Stomach (tissue), 9 donors: Measurements from ENCODE around the gene MYL12B. TPM values are rescaled to one million over a fixed set of nuclear protein-coding genes. Genes with fewer than 3 reads are reported as not detected.

Experiments used
- DNase-seq, 2 donors: peaks; one replicate each; pipeline versions ENCODE4 v3.0.0 to v3.0.0-alpha.2; 2013 to 2019
- H3K27ac ChIP-seq, 5 donors: fragments of 200-600 bp in 4 of 5; sonication (generic) in 4 of 5; one replicate each; pipeline ENCODE4 v1.5.1; 2013 to 2019; ENCODE audit warnings: mild to moderate bottlenecking in 1 of 5, moderate library complexity in 1 of 5
- H3K27me3 ChIP-seq, 3 donors: fragments of 200-600 bp; sonication (generic); one replicate each; pipeline ENCODE4 v1.5.1; 2017 to 2019; ENCODE audit warnings: mixed run types in 1 of 3
- H3K36me3 ChIP-seq, 4 donors: fragments of 200-600 bp; sonication (generic); 1 replicate in 3 of 4; 2 replicates in 1 of 4; pipeline ENCODE4 v1.5.1; 2016 to 2019
- H3K4me1 ChIP-seq, 4 donors: fragments of 200-600 bp; sonication (generic); one replicate each; pipeline ENCODE4 v1.5.1; 2016 to 2019
- H3K4me3 ChIP-seq, 4 donors: fragments of 200-600 bp; sonication (generic) in 3 of 4; one replicate each; pipeline ENCODE4 v1.5.1; 2016 to 2019; ENCODE audit warnings: mild to moderate bottlenecking in 1 of 4
- H3K9me3 ChIP-seq, 4 donors: fragments of 200-600 bp; sonication (generic); one replicate each; pipeline ENCODE4 v1.5.1; 2016 to 2019
- EP300 ChIP-seq: sonication (generic); formaldehyde crosslinking; IDR thresholded peaks from one replicate; pipeline ENCODE4 v1.6.1; 2017; ENCODE audit warnings: antibody characterized with exemption
- POLR2A ChIP-seq, 4 donors: fragments of 450-650 bp; IDR thresholded peaks; one replicate each; pipeline ENCODE4 v1.6.1; 2016; ENCODE audit warnings: antibody characterized with exemption in 4 of 4, control low read depth in 2 of 4, mild to moderate bottlenecking in 1 of 4, moderate library complexity in 1 of 4
- POLR2AphosphoS5 ChIP-seq, 3 donors: sonication (generic); formaldehyde crosslinking; IDR thresholded peaks; one replicate each; pipeline ENCODE4 v1.6.1; 2016; ENCODE audit warnings: antibody characterized with exemption in 3 of 3
- WGBS, 5 donors: extraction: QIAGEN DNeasy Blood & Tissue Kit in 3 of 5; methylation state at CpG; one replicate each; pipeline versions ENCODE4 v1.1.5 to v1.1.7; 2013 to 2018; 5-methylcytosine and 5-hydroxymethylcytosine counted together
- intact Hi-C: fragments of 100-400 bp; cut with DNase I; formaldehyde crosslinking; loops from one replicate; pipeline ENCODE4 v1.15.1; 2023; ENCODE audit warnings: low total_unique reads
- polyA plus RNA-seq, 3 donors: library from polyadenylated mRNA; stranded (reverse); fragments of 200-250 nt; gene quantifications; one replicate each; pipeline ENCODE4 v1.2.3, GENCODE V29; 2013
- total RNA-seq, 5 donors: library from RNA; depleted of rRNA; stranded (reverse); fragments of >200 nt; gene quantifications; one replicate each; pipeline versions ENCODE4 v1.1.0 to v1.2.3, GENCODE V29; 2014 to 2016
- TF ChIP-seq, protein P1 (sequence below), 7 experiments: fragments of 450-650 bp in 4 of 7; fragments of 200-600 bp in 3 of 7; sonication (generic) in 3 of 7; IDR thresholded peaks; one replicate each; pipeline ENCODE4 v1.5.1; 2016 to 2019; ENCODE audit warnings: antibody characterized with exemption in 7 of 7, control low read depth in 2 of 7, mild to moderate bottlenecking in 1 of 7
- donor health status: healthy with polysubstance abuse.
- donor health status: Bipolar disorder and iron deficiency.
- donor health status: healthy.

Gene MYL12B
- total and polyA plus RNA-seq, 8 donors: 89.2 to 738 (median 312) TPM

- TF ChIP-seq POLR2AphosphoS5 (IDR thresholded peaks at IDR 0.05): peak; percentile 17 to 88 (median 38)
- TF ChIP-seq, protein P1, sequence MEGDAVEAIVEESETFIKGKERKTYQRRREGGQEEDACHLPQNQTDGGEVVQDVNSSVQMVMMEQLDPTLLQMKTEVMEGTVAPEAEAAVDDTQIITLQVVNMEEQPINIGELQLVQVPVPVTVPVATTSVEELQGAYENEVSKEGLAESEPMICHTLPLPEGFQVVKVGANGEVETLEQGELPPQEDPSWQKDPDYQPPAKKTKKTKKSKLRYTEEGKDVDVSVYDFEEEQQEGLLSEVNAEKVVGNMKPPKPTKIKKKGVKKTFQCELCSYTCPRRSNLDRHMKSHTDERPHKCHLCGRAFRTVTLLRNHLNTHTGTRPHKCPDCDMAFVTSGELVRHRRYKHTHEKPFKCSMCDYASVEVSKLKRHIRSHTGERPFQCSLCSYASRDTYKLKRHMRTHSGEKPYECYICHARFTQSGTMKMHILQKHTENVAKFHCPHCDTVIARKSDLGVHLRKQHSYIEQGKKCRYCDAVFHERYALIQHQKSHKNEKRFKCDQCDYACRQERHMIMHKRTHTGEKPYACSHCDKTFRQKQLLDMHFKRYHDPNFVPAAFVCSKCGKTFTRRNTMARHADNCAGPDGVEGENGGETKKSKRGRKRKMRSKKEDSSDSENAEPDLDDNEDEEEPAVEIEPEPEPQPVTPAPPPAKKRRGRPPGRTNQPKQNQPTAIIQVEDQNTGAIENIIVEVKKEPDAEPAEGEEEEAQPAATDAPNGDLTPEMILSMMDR (IDR thresholded peaks at IDR 0.05): peak in 4 of 7 experiments; percentile 20 to 40 (median 31)
- TF ChIP-seq POLR2A (IDR thresholded peaks at IDR 0.05): no peak
- Histone ChIP-seq H3K27ac (peak overlapping the region; percentile 52 to 80 (median 74)), H3K27me3 (peaks cover 0 to 6% (median 0%) of the 10 kb centered on the region in 3 donors), H3K4me1 (peaks cover 8 to 15% (median 10%) of the 10 kb centered on the region in 4 donors), H3K4me3 (peak overlapping the region; percentile 46 to 64 (median 58)), H3K9me3 (peaks cover 0 to 7% (median 2%) of the 10 kb centered on the region in 4 donors), H3K36me3 (no peaks in the 10 kb centered on the region)
- DNase-seq: peak; percentile 94 to 97
- 5 to 7% (median 5%) methylated on average over 14 to 18 of the region's 18 CpGs for WGBS, 5 donors
- intact Hi-C loops: no loop called here
These were observed 35.4 kb downstream of the MYL12B start for GRCh38 chr18:3297025-3297984.

DNA sequence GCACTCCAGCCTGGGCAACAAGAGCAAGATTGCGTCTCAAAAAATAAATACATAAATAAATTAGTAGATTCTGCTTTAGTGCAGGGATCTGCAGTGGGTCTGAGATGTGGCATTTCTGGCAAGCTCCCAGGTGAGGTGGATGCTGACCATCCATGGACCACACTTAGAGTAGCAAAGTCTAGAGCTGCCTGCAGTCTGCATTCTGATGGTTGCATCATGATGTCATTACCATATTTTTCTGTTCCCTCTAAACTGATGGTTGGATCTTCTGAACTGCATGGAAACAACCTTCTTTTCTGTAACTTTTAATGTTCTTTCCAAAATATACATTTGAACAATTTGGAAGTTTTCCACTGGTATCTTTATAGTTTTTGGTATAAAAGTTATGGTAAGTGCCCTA lies 42.9 kb downstream of the MYL12B start:
- WGBS, 5 donors: 94 to 100% (median 97%) methylated on average over 1 of the region's 1 CpG
- no peaks in the 10 kb centered on the region for H3K9me3 ChIP-seq
- TF ChIP-seq POLR2A (IDR thresholded peaks at IDR 0.05) (no peak), EP300 (no peak), POLR2AphosphoS5 (IDR thresholded peaks at IDR 0.05) (no peak)
- TF ChIP-seq, protein P1 (IDR thresholded peaks at IDR 0.05): no peak
- H3K36me3 ChIP-seq: no peaks in the 10 kb centered on the region
- H3K27ac ChIP-seq: no peak overlapping the region
- intact Hi-C loops: no loop called here
- H3K27me3 ChIP-seq: peaks cover 0 to 6% (median 0%) of the 10 kb centered on the region in 3 donors
- H3K4me3 ChIP-seq: no peak overlapping the region
- DNase-seq: no peak
- no peaks in the 10 kb centered on the region for H3K4me1 ChIP-seq

- DNase-seq: peak in 1 of 2 donors; percentile 14
- Histone ChIP-seq H3K27me3 (peaks cover 0 to 2% (median 0%) of the 10 kb centered on the region in 3 donors), H3K4me3 (no peak overlapping the region), H3K36me3 (no peaks in the 10 kb centered on the region), H3K9me3 (no peaks in the 10 kb centered on the region), H3K27ac (no peak overlapping the region), H3K4me1 (no peaks in the 10 kb centered on the region)
- WGBS, 5 donors: 60 to 79% (median 69%) methylated on average over 7 of the region's 7 CpGs
- intact Hi-C loops: no loop called here
- TF ChIP-seq POLR2A (IDR thresholded peaks at IDR 0.05) (no peak), EP300 (no peak), POLR2AphosphoS5 (IDR thresholded peaks at IDR 0.05) (no peak)
- TF ChIP-seq, protein P1 (IDR thresholded peaks at IDR 0.05): no peak
These were observed 43.4 kb downstream of the MYL12B start for GRCh38 chr18:3305354-3305762.

GRCh38 chr18:3305933-3306332 lies 44.0 kb downstream of the MYL12B start:
- H3K4me3 ChIP-seq: no peak overlapping the region
- peak in 1 of 2 donors; percentile 12 for DNase-seq
- H3K36me3 ChIP-seq: no peaks in the 10 kb centered on the region
- H3K27ac ChIP-seq: no peak overlapping the region
- WGBS, 5 donors: 48 to 58% (median 56%) methylated on average over 8 of the region's 8 CpGs
- TF ChIP-seq EP300 (no peak), POLR2A (IDR thresholded peaks at IDR 0.05) (no peak), POLR2AphosphoS5 (IDR thresholded peaks at IDR 0.05) (no peak)
- TF ChIP-seq, protein P1 (IDR thresholded peaks at IDR 0.05): no peak
- no peaks in the 10 kb centered on the region for H3K9me3 ChIP-seq
- H3K27me3 ChIP-seq: no peaks in the 10 kb centered on the region
- no peaks in the 10 kb centered on the region for H3K4me1 ChIP-seq
- intact Hi-C loops: no loop called here
